Measurements from ENCODE around the gene CACYBP.
"Not testable (repeated sequence)": the region's sequence is repeated elsewhere in the genome, so short reads cannot be mapped to it uniquely, and the experiment has no call there.

CACYBP gene

DNA sequence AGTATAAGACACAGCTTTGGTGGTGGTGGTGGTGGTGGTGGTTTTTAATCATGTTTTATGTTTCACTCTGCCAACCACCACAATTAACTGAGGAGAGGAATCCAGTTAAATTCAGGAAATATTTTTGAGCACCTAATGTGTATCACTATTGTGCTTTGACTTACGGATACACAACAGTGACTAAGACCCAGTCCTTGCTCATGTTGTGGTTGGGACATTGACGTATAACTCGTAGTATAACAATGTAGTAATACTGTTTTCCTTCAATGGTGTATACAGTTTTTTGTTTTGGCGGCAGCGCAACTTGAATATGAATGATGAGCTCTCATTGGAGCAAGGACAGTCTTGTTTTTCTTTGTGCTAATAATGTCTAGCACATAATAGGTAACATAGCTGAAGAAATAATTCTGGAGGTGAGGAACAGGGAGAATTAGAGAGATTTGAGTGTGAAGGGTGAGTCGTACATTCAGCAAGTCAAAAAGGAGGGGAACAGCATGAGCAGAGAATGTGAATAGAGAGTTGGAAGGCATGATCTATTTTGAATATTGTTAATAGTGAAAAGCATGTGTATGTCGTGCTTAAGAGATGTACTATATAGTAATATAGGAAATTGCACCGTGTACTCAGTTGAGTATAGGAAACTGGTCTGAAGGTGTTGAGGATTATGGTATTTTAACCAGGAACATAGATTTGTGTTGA, 5.5 kb downstream of the CACYBP start:
- no peak for DNase-seq (ENCODE audit: low read depth, low spot score)

GRCh38 chr1:175009532-175009931, 9.8 kb downstream of the CACYBP start:
- no peak for DNase-seq (ENCODE audit: low read depth, low spot score)

DNA sequence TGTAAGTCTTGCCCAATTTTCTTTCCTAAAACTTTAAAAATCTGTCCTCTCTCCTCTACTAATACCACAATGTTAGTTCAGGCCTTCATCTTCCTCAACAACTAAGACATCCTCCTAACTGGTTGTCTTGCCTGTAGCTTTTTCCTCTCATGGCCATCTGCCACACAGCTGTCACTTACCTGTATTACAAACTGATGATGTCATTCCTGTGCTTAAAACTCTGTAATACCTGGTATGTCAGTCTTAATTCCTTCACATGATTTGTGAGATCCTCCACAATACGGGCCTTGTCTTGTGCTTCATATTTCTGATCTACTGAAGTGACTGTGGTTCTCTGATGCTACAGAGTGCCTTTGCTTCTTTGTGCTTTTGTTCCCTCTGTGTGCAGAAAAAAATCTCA, 13.7 kb downstream of the CACYBP start:
- DNase-seq (ENCODE audit: low read depth, low spot score), result no peak

- DNase-seq (ENCODE audit: low read depth, low spot score), result no peak
Measured at GRCh38 chr1:175015243-175015642, 15.5 kb downstream of the CACYBP start.

DNA sequence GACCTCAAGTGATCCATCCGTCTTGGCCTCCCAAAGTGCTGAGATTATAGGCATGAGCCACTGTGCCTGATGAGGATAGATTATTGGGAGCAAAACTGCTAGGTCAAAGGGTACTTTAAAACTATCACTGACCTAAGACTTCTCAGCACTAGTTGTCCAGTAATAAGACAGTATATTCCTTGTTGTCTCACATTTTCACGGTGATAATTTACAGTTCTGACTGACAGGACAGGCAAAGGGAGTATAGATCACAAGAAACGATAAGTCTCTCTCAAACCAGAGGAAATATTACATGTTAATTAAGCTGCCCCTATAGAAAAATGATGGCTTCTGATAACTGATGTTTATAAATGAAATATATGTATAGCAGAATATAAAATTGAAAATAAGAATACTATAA, 19.8 kb downstream of the CACYBP start:
- DNase-seq (ENCODE audit: low read depth, low spot score), result no peak

DNA sequence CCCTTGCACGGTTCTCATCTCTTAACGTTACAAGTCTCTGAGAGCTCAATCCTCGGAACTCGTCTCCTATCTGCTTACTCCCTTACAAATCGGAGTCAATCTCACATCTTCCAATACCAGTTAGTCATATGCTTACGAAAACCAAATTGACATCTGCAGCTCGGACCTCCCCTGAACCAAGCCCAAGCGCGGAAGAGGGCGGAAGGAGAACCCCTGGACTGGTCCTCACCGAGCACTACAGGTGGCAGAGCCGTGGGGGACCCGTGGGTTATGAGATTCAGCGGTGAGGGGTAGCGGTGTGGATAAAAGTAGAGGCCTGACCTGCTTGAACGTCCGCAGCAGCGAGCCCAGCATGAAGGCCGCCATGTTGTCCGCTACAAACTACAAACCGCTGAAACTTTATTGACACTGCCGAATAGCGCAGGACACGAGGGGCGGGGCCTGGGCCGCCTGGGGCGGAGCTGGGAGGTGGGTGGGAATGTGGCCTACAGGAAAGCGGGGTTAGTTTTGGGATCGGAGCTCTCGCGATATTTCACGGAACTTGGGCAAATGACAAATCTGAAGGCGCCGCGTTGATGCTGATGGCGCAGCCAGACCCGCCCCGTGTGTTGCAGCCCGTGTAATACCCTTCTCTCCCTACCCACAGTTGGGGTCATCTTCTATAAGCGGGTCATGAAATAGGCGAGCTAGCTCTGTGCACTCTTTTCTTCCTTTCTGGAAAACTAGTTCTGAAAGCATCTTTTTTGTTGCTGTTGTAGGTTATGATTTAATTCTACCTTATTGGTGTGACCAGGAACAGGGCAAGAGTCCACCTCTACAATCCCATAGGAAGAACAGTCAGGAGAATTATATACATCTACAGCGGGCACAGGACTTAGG, 23.5 kb downstream of the CACYBP start, which contains the start of gene MRPS14:
TSS of gene MRPS14 (minus strand) at position 383 of the 879 bp plus-strand sequence. CDS start at position 366, 17 bp downstream.
- peak; percentile 97 for DNase-seq (ENCODE audit: low read depth, low spot score)

- DNase-seq (ENCODE audit: low read depth, low spot score), result not testable (repeated sequence)
Measured at GRCh38 chr1:175023922-175024242, 24.1 kb downstream of the CACYBP start.

DNA sequence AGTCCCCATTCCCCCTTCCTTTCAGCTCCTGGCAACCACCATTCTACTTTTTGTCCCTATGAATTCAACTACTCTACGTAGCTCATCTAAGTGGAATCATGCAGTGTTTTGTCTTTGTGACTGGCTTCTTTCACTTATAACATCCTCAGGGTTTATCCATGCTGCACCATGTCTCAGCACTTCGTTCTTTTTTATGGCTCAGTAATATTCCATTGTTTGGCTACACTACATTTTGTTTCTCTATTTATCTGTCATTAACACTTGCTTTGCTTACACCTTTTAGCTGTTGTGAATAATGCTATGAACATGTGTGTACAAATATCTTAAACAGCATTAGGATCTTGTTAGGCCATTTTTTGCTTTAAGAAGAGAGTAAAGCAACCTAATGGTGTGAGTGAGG, 25.0 kb downstream of the CACYBP start:
- DNase-seq (ENCODE audit: low read depth, low spot score), result no peak

DNA sequence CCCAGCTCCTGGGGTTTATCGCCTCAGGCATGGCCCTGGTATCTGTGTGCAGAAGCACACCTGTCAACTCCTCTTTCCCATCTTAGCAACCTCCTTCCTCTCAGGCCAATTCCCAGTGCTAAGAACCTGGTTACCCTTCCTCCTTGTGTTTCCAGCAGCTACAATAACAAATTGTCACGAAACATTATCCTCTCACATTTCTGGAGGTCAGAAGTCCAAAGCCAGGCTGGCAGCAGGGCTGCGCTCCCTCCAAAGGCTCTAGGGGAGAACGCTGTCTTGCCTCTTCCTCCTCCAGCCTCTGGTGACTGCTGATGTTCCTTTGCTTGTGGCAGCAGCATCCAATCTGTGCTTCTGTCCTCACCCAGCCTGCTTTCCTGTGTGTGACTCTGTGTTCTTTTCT, 34.2 kb downstream of the CACYBP start:
- DNase-seq (ENCODE audit: low read depth, low spot score), result no peak

GRCh38 chr1:175034775-175035174, 35.0 kb downstream of the CACYBP start:
- no peak for DNase-seq (ENCODE audit: low read depth, low spot score)

GRCh38 chr1:175035865-175036264, 36.1 kb downstream of the CACYBP start:
- no peak for DNase-seq (ENCODE audit: low read depth, low spot score)

DNA sequence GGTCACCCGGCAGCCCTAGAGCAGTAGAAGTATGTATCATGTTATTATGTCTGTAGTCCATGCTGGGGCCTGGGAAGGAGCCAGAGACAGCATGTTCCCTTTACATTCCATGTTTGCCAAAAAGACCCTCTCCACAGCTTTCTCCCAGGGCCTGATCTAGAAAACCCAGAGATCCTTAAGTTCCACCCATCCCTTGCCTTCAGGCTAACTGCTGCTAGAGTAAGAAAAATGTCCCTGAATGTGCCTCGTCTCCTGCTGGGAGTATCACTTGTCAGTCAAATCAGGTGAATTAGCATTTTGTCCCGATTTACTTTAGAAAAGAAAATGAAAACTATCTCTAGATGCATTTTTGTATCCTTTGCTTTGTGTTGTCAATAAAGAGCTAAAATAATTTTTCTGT, 36.7 kb downstream of the CACYBP start:
- no peak for DNase-seq (ENCODE audit: low read depth, low spot score)

DNA sequence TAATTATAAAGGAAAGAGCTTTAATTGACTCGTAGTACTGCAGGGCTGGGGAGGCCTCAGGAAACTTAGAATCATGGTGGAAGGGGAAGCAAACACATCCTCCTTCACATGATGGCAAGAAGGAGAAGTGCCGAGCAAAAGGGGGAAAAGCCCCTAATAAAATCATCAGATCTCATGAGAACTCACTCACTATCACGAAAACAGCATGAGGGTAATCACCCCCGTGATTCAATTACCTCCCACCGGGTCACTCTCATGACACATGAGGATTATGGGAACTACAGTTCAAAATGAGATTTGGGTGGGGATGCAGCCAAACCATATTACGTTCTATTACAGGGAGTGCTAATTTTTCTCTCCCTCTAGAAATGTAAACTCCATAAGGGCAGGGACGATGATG, 37.7 kb downstream of the CACYBP start:
- no peak for DNase-seq (ENCODE audit: low read depth, low spot score)

DNA sequence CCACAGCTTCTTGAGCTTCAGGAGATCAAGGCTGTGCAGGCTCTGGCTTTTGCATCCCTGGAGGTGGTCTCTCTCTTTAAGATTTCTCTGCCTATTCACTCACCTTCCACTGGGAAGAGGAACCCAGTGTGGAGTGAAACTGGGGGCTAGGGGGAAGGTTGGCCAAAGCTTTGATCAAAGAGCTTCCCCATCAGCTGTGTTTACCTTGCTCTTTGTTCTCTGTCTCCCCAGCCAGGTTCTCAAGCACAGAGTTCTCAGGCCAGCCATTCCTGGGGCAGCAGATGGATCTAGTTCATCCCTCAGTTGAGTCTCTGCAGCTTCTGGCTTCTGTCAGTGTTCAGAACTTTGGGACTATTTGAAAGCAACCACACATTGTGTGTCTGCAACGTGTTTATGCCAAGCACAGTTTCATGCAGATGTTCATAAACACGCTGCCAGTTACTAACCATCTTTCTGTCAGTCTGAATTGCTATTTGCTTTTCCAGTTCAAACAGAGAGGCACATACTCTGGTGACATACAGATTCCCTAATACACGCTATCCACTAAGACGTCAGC, 40.7 kb downstream of the CACYBP start:
- DNase-seq (ENCODE audit: low read depth, low spot score), result no peak

DNA sequence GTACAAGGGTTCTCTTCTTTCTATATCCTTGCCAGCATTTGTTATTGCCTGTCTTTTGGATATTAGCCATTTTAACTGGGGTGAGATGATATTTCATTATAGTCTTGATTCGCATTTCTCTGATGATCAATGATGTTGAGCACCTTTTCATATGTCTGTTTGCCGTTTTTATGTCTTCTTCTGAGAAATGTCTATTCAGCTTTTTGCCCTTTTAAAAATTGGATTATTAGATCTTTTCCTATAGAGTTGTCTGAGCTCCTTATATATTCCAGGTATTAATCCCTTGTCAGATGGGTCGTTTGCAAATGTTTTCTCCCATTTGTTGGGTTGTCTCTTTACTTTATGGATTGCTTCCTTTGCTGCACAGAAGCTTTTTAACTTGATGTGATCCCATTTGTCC, 42.9 kb downstream of the CACYBP start:
- DNase-seq (ENCODE audit: low read depth, low spot score), result no peak

DNA sequence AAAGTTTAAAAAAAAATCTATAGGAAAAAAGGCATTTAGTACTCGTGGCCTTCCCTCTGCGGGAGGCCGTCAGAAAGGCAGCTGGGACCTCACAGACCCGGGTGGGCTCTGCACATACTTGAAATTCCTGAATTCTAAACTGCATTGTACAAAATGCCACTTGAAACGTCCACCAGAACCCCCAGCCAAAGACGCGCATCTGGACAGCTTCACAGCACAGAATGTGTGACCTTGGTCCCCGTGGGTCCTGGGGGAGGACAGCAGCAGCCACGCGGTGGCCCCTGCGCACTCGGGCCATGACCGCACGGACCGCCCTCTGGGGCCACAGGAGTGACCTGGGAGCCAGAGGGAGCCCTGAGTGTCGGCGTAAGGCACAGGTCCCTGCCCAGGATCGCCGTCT, 44.1 kb downstream of the CACYBP start:
- no peak for DNase-seq (ENCODE audit: low read depth, low spot score)

- DNase-seq (ENCODE audit: low read depth, low spot score), result not testable (repeated sequence)
Measured at GRCh38 chr1:175044591-175044990, 44.8 kb downstream of the CACYBP start.

DNA sequence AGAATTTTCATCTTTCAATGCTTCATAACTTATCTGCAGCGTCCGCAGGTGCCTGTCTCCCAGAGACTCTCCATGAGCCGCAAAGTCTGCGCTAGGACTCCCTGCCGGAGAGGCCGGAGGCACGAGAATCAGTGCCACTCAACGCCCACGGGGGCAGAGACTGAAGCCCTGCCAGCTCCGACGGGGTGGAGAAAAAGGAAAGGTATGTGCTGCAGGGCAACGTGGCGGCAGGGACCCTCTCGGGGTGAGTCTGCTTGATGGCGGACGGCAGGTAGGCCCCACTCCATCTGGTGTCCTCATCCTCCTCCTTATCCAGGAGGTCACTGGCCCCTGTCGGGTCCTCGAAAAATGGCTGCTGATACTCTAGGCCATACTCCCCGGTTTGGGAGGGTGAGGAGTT, 45.4 kb downstream of the CACYBP start:
- DNase-seq (ENCODE audit: low read depth, low spot score), result no peak

DNA sequence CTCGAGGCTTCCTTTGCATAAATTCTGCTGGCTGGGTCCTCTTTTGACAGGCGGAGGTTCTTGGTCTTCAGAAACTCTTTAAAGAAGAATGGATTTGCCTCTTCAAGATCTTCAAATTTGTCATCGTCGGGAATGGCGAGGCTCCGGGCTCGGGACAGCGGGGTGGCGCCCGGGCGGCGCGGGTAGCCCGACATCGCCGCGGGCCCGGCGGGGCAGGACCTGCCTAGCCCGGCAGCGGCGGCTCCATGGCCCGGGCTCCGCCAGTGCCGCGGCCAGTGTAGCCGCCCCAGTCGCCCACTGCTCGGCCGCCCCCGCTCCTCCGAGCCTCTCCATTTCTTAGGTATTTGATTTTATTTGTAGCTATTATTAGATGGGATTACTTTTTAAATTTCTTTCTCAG, 45.8 kb downstream of the CACYBP start:
- no peak for DNase-seq (ENCODE audit: low read depth, low spot score)

DNA sequence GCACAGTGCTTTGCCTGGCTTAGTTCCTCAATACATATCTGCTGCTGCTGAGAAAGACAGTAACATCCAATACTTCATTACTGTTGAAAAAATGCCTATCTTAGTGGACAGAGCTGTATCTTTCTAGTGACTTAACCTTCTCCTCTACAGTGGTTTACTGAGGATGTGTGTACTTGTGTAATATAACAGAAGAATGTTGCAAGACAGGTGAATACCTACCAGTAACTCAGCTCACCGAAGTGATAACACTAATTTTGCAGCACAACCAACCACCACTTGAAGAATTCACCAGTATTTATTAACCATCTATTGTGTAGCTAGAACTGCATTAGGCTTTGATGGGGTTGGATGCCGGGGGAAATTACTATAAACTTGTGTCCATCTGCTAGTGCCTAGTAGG, 51.2 kb downstream of the CACYBP start:
- no peak for DNase-seq (ENCODE audit: low read depth, low spot score)

- DNase-seq (ENCODE audit: low read depth, low spot score), result no peak
Measured at GRCh38 chr1:175054736-175055135, 55.0 kb downstream of the CACYBP start.
